ENCODE data around the gene CCDC87.

The CCDC87 gene

DNA sequence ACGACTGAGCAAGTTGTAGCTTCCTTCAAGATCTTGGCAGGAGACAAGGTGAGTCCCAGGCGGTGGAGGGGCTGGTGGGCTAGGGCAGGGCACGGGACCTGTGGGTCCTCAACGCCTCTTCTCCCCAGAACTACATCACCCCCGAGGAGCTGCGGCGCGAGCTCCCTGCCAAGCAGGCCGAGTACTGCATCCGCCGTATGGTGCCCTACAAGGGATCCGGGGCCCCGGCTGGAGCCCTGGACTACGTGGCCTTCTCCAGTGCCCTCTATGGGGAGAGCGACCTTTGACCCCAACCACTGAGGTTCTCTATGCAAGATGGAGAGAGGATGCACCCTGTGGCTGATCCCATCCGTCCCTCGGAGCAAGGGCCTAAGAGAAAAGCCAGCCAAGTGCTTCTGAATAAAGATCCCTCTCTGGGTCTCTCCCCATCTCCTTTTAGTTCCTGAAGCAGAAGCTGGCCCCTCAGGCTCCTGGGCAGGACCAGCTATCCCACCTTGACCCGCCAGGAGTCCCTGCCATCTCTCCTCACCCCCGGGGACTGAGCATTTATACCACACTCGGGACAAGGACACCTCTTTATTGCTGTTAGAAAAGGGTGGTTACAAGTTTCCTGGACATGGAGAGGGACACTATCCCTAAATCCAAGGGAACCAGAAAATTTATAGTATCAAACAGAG lies 29.8 kb downstream of the CCDC87 start:
- TF ChIP-seq, protein P1, sequence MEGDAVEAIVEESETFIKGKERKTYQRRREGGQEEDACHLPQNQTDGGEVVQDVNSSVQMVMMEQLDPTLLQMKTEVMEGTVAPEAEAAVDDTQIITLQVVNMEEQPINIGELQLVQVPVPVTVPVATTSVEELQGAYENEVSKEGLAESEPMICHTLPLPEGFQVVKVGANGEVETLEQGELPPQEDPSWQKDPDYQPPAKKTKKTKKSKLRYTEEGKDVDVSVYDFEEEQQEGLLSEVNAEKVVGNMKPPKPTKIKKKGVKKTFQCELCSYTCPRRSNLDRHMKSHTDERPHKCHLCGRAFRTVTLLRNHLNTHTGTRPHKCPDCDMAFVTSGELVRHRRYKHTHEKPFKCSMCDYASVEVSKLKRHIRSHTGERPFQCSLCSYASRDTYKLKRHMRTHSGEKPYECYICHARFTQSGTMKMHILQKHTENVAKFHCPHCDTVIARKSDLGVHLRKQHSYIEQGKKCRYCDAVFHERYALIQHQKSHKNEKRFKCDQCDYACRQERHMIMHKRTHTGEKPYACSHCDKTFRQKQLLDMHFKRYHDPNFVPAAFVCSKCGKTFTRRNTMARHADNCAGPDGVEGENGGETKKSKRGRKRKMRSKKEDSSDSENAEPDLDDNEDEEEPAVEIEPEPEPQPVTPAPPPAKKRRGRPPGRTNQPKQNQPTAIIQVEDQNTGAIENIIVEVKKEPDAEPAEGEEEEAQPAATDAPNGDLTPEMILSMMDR (IDR thresholded peaks at IDR 0.05; ENCODE audit: low read depth, low read length): no peak
- DNase-seq (ENCODE audit: low read depth, low spot score): no peak
- in situ Hi-C loops (cut with HindIII; ENCODE audit: low sequenced_read_pairs): no loop called here
- no peak overlapping the region for H3K4me3 ChIP-seq (ENCODE audit: low read depth, low read length)

DNA sequence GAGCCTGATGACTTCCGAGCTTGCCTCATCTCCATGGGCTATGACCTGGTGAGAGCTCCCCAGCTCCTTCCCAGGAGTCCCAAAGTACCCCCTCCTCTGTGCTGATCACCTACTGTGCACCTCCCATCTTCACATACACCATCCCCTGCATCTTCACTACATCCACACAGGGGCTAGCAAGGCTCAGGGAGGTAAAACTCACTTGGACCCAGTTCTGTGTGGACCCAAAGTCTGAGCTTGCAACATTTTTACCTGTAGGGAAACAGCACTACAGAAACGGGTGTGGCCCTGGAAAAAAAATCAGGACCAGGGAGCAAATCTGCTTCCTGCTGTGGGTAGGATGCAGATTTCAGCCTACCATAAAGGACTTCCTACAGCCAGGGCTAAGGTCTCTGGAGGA lies 30.6 kb downstream of the CCDC87 start:
- no peak for DNase-seq (ENCODE audit: low read depth, low spot score)
- in situ Hi-C loops (cut with HindIII; ENCODE audit: low sequenced_read_pairs): no loop called here
- H3K4me3 ChIP-seq (ENCODE audit: low read depth, low read length): no peak overlapping the region
- TF ChIP-seq, protein P1 (IDR thresholded peaks at IDR 0.05; ENCODE audit: low read depth, low read length): no peak

DNA sequence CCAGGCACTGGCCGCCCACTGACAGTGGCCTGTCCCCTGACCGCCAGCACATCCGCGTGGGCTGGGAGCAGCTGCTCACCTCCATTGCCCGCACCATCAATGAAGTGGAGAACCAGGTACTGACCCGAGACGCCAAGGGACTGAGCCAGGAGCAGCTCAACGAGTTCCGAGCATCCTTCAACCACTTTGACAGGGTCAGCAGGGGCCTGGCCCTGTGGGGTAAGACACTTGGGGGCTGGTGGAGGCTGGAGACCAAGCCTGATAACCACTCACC lies 31.0 kb downstream of the CCDC87 start:
- in situ Hi-C loops (cut with HindIII; ENCODE audit: low sequenced_read_pairs): no loop called here
- TF ChIP-seq, protein P1 (IDR thresholded peaks at IDR 0.05; ENCODE audit: low read depth, low read length): no peak
- no peak for DNase-seq (ENCODE audit: low read depth, low spot score)
- no peak overlapping the region for H3K4me3 ChIP-seq (ENCODE audit: low read depth, low read length)

DNA sequence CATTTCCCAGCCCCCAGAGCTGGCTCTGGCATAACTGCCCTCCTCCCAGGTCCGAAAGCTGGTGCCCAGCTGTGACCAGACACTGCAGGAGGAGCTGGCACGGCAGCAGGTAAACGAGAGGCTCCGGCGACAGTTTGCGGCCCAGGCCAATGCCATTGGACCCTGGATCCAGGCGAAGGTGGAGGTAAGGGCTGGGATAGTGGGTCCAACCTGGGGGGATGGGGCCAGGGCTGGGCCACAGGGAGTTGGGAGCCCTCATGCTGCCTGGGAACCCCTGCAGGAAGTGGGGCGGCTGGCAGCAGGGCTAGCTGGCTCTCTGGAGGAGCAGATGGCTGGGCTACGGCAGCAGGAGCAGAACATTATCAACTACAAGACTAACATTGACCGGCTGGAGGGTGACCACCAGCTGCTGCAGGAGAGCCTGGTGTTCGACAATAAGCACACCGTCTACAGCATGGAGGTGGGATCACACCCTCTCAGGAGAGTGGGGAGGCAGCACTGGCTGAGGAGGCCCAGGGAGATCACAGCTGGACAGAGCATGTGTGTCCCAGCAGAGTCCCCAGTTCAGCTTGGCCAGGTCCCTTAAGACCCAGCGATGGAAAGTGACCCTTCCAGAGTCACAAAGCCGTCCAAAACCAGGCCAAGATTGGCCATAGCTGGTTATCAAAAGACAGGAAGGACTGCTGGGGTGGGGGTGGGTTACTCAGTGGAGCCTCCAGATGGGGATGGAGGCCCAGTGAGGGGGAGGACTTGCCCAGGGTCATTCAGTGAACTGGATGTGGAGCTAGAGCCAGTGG lies 31.5 kb downstream of the CCDC87 start:
- no peak overlapping the region for H3K4me3 ChIP-seq (ENCODE audit: low read depth, low read length)
- TF ChIP-seq, protein P1 (IDR thresholded peaks at IDR 0.05; ENCODE audit: low read depth, low read length): no peak

DNA sequence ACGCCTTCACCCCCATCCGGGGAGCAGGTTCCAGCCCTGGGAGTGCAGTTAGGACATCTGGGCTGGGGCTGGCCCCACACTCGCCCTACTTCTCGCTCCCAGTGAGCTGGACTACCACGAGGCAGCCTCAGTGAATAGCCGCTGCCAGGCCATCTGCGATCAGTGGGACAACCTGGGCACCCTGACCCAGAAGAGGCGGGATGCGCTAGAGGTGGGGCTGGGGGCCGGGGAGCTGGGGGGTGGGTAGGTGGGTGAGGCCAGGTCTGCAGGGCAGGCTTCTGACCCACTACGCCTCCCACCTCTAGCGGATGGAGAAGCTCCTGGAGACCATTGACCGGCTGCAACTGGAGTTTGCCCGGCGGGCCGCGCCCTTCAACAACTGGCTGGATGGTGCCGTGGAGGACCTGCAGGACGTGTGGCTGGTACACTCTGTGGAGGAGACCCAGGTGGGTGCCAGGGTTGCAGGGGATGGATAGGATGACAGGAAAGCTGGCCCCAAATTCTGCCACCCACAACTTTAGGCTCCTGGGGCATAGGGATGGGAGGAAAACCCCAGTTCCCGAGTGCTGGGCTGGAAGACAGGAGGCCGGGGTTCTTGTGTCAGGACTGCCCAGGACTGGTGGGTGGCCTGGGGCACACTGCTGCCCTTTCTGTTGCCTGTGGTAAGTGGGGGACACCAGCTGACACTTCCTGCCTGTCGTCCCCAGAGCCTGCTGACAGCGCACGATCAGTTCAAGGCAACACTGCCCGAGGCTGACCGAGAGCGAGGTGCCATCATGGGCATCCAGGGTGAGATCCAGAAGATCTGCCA lies 32.8 kb downstream of the CCDC87 start:
- in situ Hi-C loops (cut with HindIII; ENCODE audit: low sequenced_read_pairs): no loop called here
- H3K4me3 ChIP-seq (ENCODE audit: low read depth, low read length): no peak overlapping the region
- TF ChIP-seq, protein P1 (IDR thresholded peaks at IDR 0.05; ENCODE audit: low read depth, low read length): no peak
- no peak for DNase-seq (ENCODE audit: low read depth, low spot score)

More for the DNA sequence above, 31.5 kb downstream of the CCDC87 start:
- in situ Hi-C loops (cut with HindIII; ENCODE audit: low sequenced_read_pairs): no loop called here
- DNase-seq (ENCODE audit: low read depth, low spot score): no peak

DNA sequence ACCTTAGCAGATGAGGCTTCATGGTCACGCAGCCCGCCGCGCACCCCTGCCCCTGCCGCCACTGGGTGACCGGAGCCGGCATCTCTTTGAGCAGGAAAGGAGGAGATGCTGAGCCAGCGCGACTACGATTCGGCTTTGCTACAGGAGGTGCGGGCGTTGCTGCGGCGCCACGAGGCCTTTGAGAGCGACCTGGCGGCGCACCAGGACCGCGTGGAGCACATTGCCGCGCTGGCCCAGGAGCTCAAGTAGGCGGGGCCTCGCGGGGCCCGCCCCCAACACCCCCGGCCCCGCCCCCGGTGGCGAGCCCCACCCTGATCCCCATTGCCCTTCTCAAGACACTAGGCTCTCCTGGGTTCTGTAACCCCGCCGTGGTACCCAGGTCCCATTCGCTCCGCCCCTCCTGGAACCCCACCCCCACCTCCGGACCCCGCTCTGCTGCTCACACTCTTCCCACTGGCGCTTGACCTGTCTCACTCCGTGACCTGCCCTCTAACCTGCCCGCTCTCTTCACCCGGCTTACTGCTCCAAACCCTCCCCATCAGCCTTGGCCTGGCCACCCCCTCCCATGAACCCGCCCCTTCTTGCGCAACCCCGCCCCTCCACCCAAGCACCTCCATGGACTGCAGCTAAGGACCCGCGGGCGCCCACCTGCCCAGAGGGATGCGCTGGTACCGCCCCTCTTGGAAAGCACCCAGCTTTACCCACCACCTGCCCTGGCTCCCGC lies 33.6 kb downstream of the CCDC87 start:
- DNase-seq (ENCODE audit: low read depth, low spot score): no peak
- in situ Hi-C loops (cut with HindIII; ENCODE audit: low sequenced_read_pairs): no loop called here
- H3K4me3 ChIP-seq (ENCODE audit: low read depth, low read length): no peak overlapping the region
- TF ChIP-seq, protein P1 (IDR thresholded peaks at IDR 0.05; ENCODE audit: low read depth, low read length): no peak
